ENCODE results near the gene ADRA2C.

- no peak for TF ChIP-seq CTCF (IDR thresholded peaks at IDR 0.05)
- TF ChIP-seq ZFX (IDR thresholded peaks at IDR 0.05; ENCODE audit: borderline replicate concordance) = no peak
Measured at GRCh38 chr4:3744901-3745300, 21.3 kb upstream of the ADRA2C start.
